ENCODE results near the gene C3orf70.
"Not testable (repeated sequence)": the region's sequence is repeated elsewhere in the genome, so short reads cannot be mapped to it uniquely, and the experiment has no call there.

The C3orf70 gene

DNA sequence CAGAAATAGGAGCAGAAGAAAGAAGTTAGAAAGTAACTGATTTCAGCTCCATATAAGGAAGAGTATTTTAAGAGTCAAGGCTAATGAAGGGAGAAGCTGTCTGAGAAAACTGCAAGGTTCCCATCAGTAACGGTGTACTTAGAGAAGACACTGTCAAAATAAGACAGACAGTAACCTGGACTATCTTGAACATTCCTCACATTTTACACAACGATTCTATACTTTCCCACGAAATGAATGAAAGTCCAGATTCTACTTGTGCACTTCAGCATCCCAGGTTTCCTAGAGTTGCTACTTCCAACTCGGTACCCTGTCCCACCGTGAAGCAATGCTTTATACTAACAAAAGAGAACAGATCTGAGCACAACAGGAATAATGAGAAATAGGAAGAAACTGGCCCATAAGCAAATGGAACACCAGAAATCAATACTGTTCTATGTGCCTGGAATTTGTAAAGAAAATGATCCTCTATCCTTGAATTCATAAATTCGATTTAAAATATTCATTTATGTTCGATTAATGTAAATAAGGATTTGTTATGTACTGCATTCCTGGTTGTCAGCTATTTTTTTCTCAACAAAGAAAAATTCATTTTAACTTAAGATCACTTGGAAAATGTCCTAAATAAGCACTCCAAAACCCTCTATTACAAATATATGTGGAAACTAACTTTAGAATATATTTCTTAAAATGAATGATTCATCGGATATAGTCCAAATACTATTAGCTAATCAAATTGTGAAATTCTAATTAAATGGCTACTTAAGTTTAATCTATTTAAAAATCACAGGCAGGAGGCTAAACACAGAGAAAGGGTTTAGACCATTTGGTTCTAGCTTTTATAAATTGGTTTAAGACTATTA is 1.5 kb downstream of the C3orf70 start:
- no peak overlapping the region for H3K4me3 ChIP-seq (ENCODE audit: low read depth, low read length)

DNA sequence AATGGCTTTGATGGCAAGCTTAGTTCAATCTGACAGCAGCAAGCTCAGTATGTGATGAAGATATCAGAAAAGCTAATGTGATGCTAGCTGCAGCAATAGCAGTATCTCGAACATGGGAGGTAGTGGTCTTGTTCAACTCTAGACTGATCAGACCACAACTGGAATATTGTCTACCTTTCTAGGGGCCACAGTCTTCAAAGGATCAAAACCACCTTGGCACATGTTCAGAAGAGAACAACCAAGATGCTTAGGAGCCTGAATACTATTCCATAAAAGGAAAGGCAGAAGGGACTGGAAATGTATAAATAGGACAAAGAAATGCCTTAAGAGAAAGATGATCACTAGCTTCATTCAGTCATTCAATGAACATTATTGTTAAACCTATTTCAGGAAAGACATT is 2.3 kb downstream of the C3orf70 start:
- no peak overlapping the region for H3K4me3 ChIP-seq (ENCODE audit: low read depth, low read length)

DNA sequence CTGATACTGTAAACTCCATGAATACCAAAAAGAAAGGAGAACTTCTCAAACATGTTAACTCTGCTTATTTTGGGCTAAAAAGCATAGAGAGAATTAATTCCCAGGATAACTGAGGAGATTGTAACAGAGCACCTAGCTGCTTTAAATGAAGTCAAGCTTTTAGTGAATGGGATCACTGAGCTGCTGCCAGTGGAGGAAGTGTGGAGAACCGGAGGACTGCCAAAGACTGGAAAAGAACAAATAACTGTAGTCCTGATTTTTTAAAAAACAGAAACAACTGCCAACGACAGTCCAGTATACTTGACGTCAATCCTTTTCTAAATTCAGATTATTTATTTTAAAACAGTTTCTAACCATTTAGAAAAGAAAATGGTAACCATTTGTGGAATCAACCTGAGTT is 3.3 kb downstream of the C3orf70 start:
- no peak overlapping the region for H3K4me3 ChIP-seq (ENCODE audit: low read depth, low read length)

DNA sequence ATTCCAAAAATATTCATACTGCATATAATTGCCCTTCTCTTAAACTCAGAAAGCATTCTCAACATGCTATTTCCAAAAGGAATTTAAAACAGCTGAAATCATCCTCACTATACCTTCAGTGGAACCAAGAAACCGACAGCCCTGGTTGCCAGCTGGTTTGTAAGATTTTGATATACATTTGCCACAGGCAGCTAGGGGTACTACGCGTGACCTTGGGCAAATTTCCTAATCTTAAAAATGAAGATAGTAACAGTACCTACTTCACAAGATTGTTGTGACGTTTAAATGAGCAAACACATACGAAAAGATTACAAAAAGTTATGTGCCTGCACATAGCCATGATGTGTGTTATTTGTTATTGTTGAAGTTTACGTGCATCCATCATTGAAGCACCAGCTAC is 7.3 kb downstream of the C3orf70 start:
- no peak overlapping the region for H3K4me3 ChIP-seq (ENCODE audit: low read depth, low read length)

DNA sequence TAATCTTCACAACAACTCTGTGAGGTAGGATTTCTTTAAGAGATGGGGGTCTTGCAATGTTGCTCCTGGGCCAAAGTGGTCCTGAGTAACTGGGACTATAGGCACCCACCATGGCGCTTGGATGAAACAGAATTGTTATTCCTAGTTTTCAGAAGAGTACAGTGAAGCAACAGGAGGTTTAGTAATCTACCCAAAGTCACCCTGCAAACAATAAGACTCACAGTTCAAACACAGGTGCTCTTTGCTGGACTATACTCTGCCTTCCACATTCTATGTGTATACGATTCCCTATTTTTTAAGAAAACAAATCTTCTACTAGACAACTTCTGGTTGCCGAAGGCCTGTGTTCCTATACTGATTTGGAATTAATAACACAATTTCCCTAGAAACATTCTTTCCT is 8.1 kb downstream of the C3orf70 start:
- no peak overlapping the region for H3K4me3 ChIP-seq (ENCODE audit: low read depth, low read length)

DNA sequence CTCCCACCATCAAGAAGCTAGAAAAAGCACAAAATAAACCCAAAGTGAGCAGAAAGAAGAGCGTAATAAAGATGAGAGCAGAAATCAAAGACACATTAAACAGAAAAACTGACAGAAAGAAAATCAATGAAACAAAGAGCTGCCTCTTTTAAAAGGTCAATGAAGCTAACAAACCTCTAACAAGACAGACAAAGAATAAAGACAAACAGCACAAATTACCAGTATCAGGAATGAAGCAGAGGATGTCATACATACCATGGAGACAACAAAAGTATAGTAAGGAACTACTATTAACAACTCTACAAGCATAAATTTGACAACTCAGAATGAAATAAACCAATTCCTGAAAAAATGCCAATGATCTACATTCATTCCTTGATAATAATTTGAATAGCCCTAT is 15.0 kb downstream of the C3orf70 start:
- no peak overlapping the region for H3K4me3 ChIP-seq (ENCODE audit: low read depth, low read length)

DNA sequence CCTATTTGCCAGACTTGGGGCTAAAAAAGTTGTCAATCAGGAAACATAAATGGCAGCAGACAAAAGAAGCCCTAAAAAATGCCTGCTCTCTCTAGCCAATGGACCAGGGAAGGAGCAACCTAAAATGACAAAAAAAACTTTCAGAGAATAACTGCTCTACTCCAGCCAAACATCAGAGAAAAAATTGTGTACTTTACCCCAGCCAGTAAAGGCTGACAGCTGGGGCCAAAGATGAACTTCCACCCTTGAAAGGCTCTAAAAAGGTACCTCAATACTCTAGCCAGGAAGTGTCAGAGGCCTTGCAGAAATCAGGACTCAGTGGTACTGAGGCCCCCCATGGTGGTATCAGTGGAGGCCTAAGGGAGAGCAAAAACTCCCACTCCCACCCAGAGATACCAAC is 18.4 kb downstream of the C3orf70 start:
- H3K4me3 ChIP-seq (ENCODE audit: low read depth, low read length): no peak overlapping the region

DNA sequence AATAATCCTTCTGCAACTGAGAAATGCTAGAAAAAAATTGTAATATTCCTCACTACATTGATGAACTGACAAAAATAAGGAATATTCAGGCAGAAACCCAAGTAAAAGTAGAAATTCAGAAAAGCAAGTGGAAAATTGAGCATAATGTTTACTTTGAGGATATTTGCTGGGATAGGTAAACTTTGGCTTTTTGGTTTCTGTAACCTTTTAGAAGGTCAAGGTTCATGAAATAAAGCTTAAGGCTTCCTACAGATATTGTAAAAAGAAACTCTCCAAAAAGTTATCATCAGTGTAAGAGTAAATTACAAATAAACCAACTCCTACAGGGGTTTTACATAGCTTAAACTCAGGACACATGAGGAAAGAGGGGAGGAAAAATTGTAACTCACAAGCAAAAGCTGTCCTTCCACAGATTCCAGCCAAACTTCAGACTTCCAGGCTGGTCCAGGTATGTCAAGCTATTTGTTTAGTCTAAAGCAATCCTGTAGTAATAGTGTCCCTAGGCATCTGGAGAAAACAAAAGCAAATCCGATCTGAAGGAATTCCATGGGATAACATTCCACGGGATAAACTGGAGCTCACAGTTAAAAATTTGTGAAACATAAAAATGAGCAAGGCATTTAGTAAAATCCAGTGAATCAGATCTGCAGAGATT is 21.1 kb downstream of the C3orf70 start:
- no peak overlapping the region for H3K4me3 ChIP-seq (ENCODE audit: low read depth, low read length)

DNA sequence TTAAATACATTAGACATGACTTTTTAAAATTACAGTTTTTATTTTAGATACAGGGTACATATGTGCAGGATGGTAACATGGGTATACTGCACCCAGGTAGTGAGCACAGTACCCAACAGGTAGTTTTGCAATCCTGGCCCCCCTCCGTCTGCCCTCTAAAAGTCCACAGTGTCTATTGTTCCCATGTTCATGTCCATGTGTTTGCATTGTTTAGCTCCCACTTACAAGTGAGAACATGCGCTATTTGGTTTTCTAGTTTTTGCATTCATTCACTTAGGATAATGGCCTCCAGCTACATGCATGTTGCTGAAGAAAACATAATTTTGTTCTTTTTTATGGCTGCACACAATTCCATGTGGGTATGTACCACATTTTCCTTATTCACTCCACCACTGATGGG is 23.8 kb downstream of the C3orf70 start:
- H3K4me3 ChIP-seq (ENCODE audit: low read depth, low read length): no peak overlapping the region

DNA sequence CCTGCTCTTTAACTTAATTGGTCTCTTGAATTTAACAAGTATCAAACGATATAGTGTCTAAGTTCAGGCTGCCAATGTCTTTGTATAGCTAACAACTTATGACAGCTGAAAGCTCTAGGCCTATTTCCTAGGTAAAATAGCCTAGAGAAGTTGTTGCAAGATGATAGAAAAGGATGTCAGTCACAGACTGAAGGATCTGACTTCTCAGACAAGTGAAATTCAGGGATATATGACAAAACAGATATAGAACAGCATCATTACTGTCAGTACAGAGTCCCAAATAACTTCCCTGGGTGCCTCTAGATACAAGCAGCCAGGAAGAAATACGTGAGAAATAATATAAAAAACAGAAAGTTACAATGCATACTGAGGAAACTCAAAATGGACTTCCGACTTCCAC is 26.7 kb downstream of the C3orf70 start:
- no peak overlapping the region for H3K4me3 ChIP-seq (ENCODE audit: low read depth, low read length)

DNA sequence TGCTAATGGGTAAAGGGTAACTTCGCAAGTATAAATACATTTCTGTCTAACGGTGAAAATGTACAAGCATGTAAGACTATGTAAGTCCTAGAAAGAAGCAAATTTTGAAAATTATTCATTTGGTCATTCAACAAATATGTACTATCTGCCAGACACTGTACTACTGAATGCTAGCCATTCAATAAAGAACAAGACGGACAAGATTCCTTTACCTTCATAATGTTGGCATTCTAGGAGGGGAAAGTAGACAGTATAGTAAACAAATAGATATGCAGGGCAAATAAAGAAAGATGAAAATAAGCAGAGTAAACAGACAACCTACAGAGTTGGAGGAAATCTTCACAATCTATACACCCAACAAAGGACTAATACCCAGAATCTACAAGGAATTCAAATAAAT is 32.7 kb downstream of the C3orf70 start:
- H3K4me3 ChIP-seq (ENCODE audit: low read depth, low read length): no peak overlapping the region

DNA sequence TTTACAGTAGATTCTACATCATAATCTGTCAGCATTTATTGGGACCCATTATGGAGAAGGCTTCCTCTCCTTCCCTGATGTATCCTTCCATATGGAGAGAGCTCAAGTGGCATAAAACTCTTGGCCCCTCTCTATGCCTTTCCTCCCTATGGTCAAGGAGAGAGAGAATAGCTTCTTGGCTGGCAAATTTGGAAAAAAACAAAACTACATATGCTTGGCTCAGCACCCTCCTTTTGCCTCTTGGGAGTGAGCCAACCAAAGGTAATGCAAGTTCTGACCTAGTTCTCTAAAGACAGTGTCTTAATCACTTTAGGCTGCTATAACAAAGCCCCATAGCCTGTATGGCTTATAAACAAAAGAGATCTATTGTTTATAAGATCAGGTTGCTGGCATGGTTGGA is 37.5 kb downstream of the C3orf70 start:
- no peak overlapping the region for H3K4me3 ChIP-seq (ENCODE audit: low read depth, low read length)

DNA sequence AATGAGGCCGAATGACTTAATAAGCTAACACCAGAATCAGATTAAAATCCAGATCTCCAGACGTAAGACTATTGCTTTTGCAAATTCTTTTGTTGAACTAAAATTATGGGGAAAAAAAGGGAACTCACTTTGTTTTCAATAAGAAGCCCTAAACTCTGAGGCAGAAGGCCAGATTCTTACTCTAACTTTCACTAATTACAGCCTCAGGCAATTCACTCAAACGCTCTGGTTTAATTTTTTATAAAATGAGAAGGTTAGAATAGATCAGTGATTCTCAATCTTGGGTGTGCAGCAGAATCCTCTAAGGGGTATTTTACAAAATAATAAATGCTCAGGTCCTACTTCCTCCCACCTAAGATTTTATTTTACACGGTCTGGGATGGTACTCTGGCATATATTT is 38.1 kb downstream of the C3orf70 start:
- no peak overlapping the region for H3K4me3 ChIP-seq (ENCODE audit: low read depth, low read length)

DNA sequence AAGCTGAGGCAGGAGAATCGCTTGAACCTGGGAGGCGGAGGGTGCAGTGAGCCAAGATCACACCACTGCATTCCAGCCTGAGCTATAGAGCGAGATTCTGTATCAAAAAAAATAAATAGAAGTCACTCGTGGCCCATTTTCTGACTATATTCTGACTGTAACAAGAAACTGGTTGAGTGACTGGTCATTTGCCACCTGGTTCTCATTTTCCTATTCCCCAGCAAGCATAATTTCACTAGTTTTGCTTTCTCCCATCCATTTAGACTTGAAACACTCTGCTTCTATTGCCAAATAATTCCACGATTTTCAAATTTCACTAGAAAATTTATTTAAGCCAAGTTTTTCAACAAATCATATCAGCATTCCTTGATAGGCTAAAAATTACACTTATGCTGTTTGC is 40.7 kb downstream of the C3orf70 start:
- no peak overlapping the region for H3K4me3 ChIP-seq (ENCODE audit: low read depth, low read length)

DNA sequence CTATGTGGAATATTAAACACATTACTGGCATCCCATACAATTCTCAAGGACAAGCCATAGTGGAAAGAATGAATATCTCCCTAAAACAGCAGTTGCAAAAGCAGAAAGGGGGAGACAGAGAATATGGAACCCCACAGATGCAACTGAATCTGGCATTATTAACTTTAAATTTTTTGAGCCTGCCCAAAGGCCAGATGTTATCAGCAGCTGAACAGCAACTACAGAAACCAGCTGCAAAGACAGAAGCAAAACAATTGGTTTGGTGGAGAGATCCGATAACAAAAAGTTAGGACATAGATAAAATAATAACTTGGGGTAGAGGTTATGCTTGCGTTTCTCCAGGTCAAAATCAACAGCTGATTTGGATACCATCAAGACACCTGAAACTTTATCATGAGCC is 43.8 kb downstream of the C3orf70 start:
- H3K4me3 ChIP-seq (ENCODE audit: low read depth, low read length): not testable (repeated sequence)

DNA sequence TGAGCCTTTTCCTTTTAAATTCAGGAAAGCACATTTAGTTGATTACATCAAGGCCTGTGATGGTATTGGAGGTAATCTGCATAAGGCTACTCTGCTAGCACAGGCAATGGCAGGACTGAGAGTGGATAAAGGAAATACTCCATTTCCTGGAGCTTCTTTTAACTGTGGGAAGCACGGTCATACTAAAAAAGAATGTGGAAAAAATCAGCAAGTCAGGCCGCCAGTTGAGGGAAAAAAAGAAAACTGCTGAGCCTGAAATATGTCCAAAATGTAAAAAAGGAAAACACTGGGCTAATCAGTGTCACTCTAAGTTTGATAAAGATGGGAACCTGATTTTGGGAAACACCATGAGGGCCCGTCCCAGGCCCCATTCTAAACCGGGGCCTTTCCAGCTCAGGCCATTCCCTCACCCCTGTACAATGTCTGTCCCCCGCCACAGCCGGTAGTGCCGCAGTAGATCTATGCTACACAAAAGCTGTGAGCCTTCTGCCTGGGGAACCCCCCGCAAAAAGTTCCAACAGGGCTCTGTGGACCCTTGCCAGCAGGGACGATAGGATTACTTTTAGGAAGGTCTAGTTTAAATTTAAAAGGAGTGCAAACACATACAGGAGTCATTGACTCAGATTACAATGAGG is 46.5 kb downstream of the C3orf70 start:
- not testable (repeated sequence) for H3K4me3 ChIP-seq (ENCODE audit: low read depth, low read length)

DNA sequence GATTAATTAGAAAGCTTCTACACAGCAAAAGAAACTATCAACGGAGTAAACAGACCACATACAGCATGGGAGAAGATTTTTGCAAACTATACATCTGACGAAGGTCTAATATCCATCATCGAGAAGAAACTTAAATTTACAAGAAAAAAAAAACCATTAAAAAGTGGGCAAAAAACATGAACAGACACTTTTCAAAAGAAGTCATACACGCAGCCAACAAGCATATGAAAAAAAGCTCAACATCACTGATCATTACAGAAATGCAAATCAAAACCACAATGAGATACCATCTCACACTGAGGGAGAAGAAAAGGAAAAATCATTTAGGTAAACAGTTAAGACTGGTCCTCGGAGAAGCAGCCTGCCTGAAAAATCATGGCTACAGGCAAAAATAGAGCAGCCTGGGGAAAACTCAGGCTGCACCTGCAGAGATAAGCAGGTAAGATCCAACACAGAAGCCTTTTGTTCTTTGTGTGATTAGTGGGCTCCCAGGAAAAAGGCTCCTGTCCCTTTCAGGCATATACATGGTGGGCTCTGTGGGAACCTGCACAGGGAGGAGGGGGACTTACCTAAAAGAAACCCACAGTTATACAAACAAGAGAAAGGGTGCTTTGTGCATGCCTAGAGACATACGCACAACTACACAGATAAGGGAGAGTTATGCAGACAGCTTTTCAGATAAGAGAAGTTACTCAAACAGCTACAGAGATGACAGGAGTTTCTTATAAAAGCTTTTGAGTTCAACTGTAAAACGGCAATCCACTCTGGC is 49.3 kb downstream of the C3orf70 start:
- H3K4me3 ChIP-seq (ENCODE audit: low read depth, low read length): no peak overlapping the region

DNA sequence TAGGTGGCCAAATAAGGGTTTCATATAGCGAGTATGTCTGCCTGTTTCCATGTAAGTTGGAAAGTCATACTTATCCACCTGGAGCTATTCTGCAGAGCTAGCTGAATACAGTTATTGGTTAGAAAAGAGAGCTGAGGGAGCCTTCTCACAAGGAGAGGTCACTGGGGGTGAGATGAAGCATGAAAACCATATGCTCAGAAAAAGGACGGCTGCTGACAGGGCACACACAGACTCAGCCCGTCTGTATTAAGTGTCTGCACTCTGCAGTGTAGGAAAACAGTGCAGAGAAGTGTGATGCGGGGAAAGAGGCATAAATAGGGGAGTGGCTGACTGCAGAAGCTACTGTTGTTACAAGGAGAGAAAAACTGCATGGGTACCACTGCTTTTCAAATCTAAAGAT is 58.2 kb downstream of the C3orf70 start:
- no peak overlapping the region for H3K4me3 ChIP-seq (ENCODE audit: low read depth, low read length)

DNA sequence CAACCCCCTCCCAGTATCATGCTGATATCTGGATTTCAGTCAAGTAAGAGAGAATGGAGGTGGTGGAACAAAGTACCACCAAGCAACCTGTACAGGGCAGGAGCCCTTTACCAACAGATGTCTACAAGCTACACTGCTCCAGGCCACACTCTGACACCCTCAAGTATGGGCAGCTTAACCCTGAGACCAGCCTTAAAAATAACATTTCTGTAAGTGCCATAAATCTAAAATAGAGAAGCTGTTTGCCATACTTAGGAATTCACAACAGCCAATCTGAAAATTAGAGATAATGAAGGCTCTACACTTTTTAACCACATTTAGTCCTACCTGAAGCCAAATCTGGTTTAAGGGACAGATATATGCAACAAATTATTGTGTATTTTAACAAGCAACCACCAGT is 59.7 kb downstream of the C3orf70 start:
- no peak overlapping the region for H3K4me3 ChIP-seq (ENCODE audit: low read depth, low read length)

DNA sequence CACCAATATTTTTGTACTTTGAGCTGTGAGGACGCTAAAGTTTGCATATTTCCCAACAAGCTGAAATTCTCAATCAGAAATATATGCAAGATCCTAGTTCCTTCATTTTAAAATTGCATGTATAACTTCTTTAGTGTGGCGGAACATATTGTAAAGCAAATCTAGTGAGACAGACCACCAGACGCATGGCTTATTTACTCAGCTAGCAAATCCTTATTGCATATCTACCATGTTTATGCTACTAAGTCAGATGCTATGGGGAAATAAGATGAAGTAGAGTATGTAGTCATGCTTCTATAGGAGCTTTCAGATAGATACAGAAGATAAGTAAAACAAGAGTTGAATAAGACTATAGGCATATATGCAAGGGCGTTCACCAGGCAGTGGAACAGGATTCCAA is 62.0 kb downstream of the C3orf70 start:
- no peak overlapping the region for H3K4me3 ChIP-seq (ENCODE audit: low read depth, low read length)

DNA sequence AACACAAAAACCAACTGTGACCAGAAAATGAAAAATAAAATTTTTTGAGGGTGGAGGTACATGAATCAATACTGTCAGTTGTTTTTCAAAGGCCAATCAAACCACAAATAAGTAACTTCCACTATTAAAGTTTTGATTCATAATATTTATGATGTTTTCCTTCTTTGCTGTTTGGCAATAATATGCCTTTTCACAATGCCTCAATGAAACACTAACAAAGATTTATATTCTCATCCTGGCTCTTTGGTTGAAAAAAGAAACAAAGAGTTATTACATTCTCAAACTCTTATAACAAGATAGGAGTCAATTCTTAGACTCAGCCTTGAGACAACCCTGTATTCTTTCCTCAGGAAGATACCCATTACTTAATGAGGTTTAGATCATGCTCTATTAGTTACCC is 63.1 kb downstream of the C3orf70 start:
- no peak overlapping the region for H3K4me3 ChIP-seq (ENCODE audit: low read depth, low read length)

Data from iPS-11a (cell line).